CMK (cell line): ENCODE results near the gene PSG5.
"Not testable (repeated sequence)": the region's sequence is repeated elsewhere in the genome, so short reads cannot be mapped to it uniquely, and the experiment has no call there.

Source experiments
- DNase-seq: peaks from one replicate; pipeline ENCODE4 v3.0.0-alpha.2; 2010; ENCODE audit warnings: low read depth

PSG5 gene

DNA sequence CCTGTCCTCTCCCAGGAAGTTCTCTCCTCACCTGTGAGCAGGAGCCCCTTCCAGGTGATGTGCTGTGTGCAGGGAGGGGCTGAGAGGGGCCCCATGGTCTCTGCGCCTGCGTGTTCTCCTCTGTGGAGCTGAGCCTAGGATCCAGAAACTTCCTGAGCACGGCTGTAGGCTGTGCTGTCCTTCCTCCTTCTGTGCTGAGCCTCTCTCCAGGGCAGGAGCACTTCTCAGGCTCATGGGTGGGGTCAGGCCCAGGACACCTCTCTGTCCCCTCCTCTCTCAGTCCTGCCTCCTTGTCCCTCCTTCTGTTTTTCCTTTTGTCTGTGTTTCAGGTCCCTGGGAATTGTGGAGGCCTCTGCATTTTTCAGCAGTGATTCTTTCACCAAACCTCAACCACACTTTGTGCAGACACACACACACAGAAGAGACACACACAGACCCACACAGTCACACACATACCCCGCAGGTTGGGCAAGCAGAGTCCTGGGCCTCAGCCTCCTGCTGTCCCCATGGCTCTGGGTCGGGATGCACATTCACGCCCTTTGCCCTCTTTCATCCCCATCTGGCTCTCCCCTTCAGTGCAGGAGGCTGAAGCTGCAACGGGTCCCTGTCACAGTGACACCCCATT is at the start of gene PSG5:
PSG5 (minus strand) TSS at position 226 of the 625 bp plus-strand sequence; CDS start at position 95, 131 bp downstream.
- DNase-seq = not testable (repeated sequence)

DNA sequence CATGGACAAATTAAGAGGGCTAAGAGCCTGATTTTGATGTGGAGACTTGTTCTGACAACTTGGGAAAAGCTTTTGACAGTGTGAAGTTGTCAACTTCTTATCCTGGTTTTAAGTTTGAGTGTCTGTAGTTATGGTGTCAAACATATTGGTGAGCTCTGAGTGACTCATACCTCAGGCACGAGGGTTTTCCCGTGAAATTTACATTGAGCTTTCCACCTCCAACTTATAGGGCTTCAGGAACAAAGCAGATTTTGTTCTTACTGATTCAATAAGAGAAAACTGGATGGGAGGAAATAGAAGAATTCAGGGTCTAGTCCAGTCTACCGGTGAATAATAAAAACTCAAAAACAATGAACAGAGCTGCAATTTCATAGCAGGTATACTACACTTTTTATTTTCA is 49.4 kb upstream of the PSG5 start:
- DNase-seq = not testable (repeated sequence)

DNA sequence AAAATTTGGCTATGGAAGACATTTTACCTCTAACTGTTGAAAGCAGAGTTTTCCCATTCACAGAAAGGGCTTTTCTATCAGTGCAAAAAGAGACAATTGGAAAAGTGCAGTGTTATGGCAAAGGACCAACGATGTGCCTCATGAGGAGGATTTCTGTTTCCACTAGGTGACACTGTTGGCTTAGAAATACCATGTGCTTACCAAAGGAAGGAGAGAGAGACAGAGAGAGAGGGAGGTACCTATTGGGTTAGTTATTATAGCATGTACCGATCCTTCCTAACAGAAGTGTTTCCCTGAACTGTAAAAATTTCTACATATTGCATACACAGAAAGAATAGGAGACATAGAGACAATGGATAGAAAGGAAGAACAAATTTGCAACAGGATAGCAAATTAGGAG is 43.0 kb upstream of the PSG5 start:
- no peak for DNase-seq

DNA sequence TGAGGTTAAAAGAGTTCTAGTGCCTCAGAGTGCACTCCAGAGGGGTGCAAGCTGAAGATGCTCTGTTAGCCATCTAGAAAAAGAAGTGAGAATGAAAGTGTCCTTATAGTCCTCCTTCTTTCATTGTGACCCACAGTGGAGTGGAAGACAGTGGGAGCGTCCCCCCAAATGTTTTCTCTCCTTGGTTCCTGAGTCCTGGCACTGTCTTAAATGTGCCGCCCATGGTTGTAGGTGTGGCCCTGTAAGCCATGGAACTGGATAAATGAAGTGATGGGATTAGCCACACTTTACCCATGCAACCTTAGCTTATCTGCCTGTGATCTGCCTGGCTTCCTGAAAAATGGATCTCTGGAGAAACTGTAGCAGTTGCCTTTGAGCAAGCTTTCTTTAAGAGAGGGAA is 42.4 kb upstream of the PSG5 start:
- not testable (repeated sequence) for DNase-seq

DNA sequence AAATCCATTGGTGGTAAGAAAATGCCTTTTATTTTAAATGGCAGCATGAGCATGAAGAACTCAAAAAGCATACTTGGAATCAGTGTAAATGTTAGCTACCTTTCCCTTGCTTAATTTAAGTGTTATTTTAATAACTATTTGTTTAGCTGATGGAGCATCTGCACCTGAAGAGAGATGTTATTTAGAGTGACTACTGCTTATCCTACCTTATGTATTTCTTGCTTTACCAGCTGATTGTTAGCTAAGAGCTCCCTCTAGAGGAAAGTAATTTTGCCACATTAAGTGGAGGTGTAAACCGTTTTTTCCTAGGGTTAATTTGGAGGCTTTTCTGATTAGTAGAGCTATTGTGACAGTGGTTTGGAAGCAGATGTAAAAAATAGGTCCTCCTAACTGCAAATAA is 40.6 kb upstream of the PSG5 start:
- not testable (repeated sequence) for DNase-seq

DNA sequence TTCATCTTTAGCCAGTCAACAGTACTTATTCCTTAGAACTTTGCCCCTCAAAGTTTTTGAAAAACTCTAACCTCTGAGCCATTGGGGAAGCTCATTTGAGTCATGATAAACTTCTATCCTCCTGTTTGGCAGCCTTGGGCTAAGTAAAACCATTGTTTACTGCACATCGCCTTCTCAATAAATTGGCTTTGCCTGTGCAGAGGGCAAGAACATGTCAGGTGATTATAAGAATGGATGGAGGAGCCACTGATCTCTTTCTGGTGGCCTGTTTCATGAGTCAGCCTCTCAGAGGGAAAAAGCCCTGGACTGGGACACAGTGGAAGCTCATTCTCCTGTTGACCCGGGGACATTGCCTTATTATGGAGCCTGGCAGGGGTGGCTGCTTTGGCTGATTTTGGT is 38.5 kb upstream of the PSG5 start:
- no peak for DNase-seq

DNA sequence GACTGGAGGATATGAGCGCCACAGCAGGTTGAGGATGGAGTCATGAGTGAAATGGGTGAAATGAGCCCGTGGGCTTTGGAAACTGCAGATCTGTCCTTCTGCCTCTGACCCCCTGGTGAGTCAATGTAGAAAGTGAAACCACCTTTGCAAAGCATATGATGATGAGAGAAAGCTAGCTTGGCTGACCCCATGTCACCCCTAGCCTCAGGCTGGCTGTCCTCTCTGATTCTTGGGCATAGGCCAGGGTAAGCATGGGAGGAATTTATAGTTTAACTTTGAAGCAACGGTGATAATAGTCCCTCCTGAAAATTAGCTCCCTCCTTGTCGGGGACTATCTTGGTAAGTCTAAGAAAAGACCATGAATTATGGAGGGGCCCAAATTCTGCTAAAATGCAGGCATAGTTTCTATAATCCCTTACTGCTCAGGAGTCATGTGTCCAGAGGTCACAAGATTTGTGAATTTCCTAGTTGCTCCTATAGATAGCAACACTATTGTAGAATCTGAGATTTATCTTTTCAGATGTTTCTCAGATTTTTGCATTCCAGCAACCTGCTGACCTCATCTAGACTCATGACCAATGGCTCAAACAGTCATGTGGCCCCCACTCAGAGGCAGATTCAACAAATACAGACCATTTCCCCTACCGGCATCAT is 38.0 kb upstream of the PSG5 start:
- DNase-seq = not testable (repeated sequence)

DNA sequence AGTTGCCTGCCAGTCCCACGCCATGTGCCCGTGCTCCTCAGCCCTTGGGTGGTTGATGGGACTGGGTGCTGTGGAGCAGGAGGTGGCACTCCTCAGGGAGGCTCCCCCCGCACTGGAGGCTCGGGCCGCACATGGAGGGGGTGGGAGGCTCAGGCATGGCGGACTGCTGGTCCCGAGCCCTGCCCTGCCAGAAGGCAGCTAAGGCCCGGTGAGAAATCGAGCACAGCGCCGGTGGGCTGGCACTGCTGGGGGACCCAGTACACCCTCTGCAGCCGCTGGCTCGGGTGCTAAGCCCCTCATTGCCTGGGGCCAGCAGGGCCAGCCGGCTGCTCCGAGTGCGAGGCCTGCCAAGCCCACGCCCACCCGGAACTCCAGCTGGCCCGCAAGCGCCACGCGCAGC is 35.6 kb upstream of the PSG5 start:
- DNase-seq = not testable (repeated sequence)

DNA sequence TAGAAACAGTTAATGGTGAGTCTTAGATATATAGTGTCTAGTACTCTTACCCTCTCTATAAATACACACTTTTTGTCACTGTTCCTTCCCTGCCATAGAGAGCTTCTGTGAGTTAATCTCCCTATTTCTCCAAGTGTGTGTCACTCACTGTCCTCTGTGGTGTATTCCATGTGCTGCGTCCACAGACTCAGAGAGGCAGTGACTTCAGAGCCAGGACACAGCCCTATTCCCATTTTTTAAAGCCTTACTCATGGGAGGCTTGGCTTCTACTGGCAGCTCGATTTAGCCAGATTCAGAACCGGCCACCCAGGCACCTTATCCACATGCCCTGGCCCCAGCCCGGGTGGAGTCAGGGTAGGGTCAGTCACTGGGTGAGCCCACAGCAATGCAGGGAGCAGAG is 32.8 kb upstream of the PSG5 start:
- not testable (repeated sequence) for DNase-seq

DNA sequence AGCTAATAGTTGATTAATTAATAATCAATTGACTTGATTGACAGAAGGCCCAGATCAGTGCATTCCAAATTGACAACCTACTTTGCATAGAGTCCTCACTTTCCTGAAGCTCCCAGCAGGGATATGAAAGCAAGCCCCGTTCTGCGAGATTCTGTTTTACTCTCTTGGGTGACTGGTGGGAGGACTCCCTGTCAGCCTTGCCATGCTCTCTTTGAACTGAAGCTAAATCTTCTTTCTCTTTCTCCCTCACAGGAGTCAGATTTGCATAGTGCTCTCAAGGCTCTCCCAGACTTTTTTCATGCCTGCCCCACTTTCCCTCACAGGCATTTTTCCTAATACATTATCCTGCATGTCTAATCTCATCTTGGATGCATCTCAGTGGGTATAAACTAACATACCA is 29.5 kb upstream of the PSG5 start:
- DNase-seq = not testable (repeated sequence)

DNA sequence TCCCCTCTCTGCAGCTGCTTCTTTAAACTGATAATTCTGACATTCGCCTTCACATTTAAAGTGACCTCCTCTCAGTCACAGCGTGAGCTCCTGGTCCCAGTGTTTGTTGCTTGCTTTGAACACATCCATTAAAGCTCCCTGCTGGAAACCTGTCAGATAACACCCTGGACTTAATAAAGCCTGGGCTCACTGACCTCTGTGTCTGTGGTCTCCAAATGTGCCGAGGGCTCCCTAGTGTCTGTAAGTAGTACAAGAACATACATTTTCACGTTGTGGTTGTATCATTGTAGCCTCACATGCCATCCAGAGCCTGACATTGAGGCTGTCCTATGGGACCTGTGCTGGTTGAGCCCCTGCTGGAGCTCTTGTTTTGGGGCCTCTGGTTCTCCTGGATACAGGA is 21.7 kb upstream of the PSG5 start:
- DNase-seq = no peak

DNA sequence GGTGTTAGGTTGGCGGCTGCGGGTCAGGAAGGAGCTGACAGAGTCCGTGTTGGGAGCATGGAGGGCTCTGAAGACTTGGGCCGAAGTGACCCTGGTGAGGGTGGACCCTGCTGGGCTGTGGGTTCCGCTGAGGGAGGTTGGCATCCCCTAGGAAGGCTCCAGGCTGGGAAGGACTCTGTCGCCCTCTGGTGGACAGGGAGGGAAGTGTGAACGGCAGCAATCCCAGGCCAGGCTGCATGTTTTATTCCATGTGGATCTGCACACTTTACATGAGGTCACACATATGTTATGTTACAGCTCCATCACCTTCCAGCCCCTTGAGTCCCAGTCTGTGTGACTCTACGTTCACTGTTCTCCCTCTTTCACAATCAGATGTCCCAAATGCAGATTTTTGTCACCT is 20.8 kb upstream of the PSG5 start:
- not testable (repeated sequence) for DNase-seq

DNA sequence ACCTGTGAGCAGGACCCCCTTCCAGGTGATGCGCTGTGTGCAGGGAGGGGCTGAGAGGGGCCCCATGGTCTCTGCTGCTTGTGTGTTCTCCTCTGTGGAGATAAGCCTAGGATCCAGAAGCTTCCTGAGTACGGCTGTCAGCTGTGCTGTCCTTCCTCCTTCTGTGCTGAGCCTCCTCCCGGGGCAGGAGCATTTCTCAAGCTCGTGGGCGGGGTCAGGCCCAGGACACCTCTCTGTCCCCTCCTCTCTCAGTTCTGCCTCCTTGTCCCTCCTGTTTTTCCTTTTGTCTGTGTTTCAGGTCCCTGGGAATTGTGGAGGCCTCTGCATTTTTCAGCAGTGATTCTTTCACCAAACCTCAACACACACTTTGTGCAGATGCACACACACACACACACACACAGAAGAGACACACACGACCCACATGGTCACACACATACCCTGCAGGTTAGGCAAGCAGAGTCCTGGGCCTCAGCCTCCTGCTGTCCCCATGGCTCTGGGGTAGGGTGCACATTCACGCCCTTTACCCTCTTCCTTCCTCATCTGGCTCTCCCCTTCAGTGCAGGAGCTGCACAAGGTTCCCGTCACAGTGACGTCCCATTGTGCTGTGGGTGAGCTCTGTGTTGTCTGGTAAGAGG is 19.3 kb upstream of the PSG5 start, which contains the start of gene PSG4:
PSG4 (minus strand) TSS at position 168 of the 635 bp plus-strand sequence; CDS start at position 66, 102 bp downstream.
- DNase-seq = not testable (repeated sequence)

DNA sequence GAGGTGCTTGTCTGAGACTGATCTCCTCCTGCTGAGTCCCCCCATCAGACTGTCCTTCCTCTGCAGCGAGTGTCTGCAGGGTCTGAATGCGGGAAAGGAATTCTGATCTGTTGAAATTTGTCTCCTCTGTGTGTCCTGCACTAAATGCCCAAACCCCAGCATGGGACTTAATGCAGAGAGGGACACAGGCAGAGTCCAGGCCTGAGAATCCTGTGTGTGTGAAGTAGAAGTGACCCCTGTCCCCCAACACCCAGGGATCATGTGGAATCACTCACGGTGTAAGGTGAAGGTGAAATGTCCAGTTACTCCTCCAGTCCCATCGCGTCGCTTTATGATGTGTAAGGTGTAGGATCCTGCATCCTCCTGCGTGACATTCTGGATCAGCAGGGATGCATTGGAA is 17.3 kb upstream of the PSG5 start:
- not testable (repeated sequence) for DNase-seq

DNA sequence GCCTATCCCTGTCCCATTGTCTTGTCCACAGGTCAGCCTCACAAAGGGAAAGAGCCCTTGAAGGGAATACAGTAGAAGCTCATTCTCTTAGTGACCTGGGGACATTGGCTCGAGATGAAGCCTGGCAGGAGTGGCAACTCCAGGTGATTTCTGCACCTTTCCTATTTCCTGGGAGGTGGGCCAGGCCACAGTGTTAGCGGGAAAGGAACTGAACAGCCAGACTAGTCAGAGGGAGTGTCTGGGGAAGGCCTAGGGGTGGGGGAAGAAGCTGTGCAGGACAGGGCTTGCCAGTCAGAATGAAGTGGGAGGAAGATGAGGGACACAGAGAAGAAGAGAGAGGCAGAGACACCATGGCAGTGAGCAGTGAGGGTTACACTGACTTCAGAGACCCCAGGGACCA is 15.6 kb upstream of the PSG5 start:
- not testable (repeated sequence) for DNase-seq

DNA sequence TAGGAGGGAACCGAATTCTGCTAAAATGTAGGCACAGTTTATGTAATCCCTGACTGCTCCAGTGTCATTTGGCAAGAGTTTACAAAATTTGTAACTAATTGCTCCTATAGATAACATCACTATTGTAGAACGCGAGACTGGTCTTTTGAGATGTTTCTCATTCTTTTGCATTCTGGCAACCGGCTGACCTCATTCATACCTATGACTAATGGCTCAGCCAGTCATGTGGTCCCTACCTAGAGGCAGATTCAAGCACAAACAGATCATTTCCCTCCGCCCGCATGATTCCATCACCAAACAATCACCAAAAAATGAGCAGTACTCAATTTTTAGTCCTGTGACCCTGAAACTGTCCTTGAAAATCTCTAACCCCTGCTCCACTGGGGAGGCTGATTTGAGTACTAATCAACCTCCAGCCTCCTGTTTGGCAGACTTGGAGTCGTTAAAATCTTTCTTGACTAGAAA is 15.0 kb upstream of the PSG5 start:
- not testable (repeated sequence) for DNase-seq

DNA sequence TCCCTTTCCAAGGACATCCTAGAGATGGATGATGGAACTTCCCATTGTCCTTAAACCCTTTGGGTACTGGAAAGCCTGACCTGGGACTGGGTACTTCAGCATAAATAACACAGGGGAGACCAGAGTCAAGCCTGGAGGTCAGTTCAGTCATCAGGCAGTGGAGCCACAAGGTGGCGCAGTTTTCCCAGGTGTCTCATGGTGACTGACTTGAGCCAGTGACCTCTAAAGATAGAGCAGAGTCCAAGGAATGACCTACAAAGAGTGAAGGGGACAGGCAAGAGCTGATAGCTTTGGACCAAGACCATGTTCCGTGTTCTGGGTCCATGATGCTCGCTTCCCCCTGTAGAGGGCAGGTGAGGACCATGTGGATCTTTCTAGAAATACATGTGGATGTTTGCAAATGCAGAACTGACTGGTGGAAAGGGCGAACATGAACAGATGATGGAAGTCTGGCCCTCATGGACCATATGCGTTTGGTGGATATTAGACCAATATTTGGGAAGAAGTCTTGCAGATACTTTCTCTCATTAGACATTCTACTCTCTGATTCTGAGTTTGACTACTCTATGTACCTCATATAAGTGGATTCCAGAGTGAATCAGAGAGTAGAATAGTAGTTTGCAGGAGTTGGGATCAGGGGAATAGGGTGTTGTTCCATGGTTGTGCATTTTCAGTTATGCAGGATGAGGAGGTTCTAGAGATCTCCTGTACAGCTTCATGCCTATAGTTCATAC is 12.5 kb upstream of the PSG5 start:
- DNase-seq = not testable (repeated sequence)

DNA sequence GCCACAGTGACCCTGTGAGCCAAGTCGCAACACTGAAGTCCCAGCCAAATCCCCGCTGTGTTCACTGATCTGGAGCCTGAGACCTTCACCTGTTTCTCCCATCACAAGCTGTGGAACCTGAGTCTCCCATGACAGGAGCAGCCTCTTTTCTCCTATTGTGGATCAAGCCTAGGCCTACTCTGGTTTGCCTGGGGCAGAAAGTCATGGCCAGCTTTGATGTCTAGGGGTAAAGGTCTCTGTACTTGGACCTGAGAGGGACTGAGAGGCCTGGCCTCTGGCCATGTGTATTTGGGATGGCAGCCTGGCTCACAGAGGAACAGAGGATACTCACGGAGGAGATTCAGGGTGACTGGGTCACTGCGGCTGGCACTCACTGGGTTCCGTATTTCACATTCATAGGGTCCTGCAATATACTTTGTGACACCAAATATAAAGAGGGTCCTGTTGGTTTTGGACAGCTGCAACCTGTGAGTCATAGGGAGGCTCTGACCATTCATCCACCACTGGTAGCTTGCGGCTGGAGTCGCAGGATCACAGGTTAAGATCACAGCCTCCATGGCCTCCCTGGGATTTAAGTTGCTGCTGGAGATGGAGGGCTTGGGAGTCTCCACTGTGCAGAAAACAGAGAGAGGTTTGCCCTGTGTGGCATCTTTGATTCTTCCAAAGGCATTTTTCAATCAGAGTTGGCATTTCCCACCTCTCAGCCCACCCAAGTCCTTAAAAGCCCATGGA is 11.5 kb upstream of the PSG5 start:
- DNase-seq = not testable (repeated sequence)

DNA sequence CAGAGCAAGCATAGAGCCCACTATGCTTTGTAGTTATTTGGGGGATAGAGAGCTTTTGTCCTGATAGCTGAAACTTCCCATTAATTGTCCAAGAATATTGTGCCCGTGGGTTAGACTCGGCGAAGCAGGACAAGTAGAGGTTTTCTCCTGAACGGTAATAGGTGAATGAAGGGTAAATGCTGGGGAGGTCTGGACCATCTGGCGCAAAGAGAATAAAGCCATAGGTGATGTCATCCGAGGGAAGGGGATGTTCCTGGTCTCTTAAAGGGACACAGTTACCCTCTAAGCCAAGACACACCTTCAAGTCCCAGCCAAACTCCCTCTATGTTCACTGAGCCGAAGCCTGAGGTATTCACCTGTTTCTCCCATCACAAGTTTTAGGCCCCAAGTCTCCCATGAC is 8.1 kb upstream of the PSG5 start:
- DNase-seq = not testable (repeated sequence)

DNA sequence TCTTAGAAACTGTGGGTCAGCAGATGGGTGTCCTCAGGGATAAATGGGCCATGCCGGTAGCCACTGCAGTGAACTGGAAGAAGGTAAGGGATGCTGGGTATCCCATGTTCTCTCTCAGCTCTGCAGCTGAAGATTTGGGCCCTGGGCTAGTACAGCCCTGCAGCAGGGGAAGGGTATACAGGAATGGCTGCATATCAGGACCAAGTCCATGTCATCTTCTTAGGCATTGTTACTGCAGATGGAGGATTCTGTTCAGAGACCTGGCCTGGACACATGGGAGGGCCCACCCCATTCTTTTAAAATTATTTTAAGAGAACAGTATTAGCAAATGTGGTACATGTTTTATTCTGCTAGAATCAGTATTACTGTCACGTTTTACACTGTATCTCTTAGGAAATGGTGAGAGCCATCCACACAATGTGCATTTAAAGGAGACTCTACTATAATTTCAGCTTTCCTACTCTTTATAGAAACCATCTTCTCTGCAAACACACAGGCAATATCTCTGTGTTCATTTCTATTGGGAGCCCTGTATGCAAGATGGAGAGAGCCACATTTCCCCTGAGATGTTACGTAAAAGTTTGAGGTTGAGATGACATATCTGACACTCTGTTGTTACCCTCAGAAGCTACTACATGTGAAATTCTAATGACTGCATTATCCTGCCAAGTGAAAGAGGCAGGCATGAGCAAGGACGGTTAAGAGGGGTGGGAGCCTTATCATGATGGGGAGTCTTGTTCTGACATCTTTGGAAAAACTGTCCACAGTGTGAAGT is 6.2 kb upstream of the PSG5 start:
- DNase-seq = not testable (repeated sequence)

DNA sequence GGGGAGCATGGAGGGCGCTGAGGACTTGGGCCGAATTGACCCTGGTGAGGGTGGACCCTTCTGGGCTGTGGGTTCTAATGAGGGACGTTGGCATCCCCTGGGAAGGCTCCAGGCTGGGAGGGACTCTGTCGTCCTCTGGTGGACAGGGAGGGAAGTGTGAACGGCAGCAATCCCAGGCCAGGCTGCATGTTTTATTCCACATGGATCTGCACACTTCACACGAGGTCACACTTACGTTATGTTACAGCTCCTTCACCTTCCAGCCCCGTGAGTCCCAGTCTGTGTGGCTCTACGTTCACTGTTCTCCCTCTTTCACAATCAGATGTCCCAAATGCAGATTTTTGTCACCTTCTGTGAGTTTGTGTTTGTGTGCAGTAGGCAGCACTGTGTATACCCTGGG is 1.8 kb upstream of the PSG5 start:
- DNase-seq = not testable (repeated sequence)
